Tibial nerve (tissue), 4 donors: ENCODE results near the gene RHOH. TPM values are rescaled to one million over a fixed set of nuclear protein-coding genes. Genes with fewer than 3 reads are reported as not detected.

Experiments
- DNase-seq, 2 donors: peaks; one replicate each; pipeline ENCODE4 v3.0.0-alpha.2; 2019; ENCODE audit warnings: low spot score in 2 of 2
- H3K27ac ChIP-seq, 4 donors: fragments of 200-600 bp; sonication (generic) in 3 of 4; one replicate each; pipeline ENCODE4 v1.5.1; 2017 to 2019; ENCODE audit warnings: mild to moderate bottlenecking in 1 of 4
- H3K27me3 ChIP-seq, 2 donors: fragments of 200-600 bp; sonication (generic) in 1 of 2; one replicate each; pipeline versions ENCODE4 v1.5.1 to v1.6.0; 2017 to 2019
- H3K36me3 ChIP-seq, 3 donors: fragments of 200-600 bp; sonication (generic); one replicate each; pipeline ENCODE4 v1.5.1; 2018 to 2019
- H3K4me1 ChIP-seq, 4 donors: fragments of 200-600 bp; sonication (generic) in 3 of 4; one replicate each; pipeline ENCODE4 v1.5.1; 2017 to 2019
- H3K4me3 ChIP-seq, 4 donors: fragments of 200-600 bp; sonication (generic) in 3 of 4; one replicate each; pipeline ENCODE4 v1.5.1; 2017 to 2019; ENCODE audit warnings: mild to moderate bottlenecking in 1 of 4, moderate library complexity in 1 of 4
- H3K9me3 ChIP-seq, 4 donors: fragments of 200-600 bp; sonication (generic) in 3 of 4; one replicate each; pipeline ENCODE4 v1.5.1; 2017 to 2019
- EP300 ChIP-seq, 2 donors: sonication (generic); formaldehyde crosslinking; IDR thresholded peaks; one replicate each; pipeline ENCODE4 v1.6.1; 2017; ENCODE audit warnings: antibody characterized with exemption in 2 of 2, mild to moderate bottlenecking in 1 of 2
- POLR2A ChIP-seq, 2 donors: fragments of 450-650 bp; IDR thresholded peaks; one replicate each; pipeline ENCODE4 v1.6.1; 2017; ENCODE audit warnings: antibody characterized with exemption in 2 of 2, mild to moderate bottlenecking in 2 of 2, moderate library complexity in 2 of 2
- WGBS, 2 donors: methylation state at CpG; one replicate each; pipeline ENCODE4 v1.1.5; 2018; 5-methylcytosine and 5-hydroxymethylcytosine counted together
- total RNA-seq, 4 donors: library from RNA; depleted of rRNA; stranded (reverse); fragments of >200 nt; gene quantifications; one replicate each; pipeline ENCODE4 v1.1.0, GENCODE V29; 2016
- TF ChIP-seq, protein P1 (sequence below), 5 experiments: fragments of 200-600 bp in 3 of 5; fragments of 450-650 bp in 2 of 5; sonication (generic) in 3 of 5; IDR thresholded peaks; one replicate each; pipeline ENCODE4 v1.5.1; 2016 to 2019; ENCODE audit warnings: antibody characterized with exemption in 5 of 5, mild to moderate bottlenecking in 3 of 5, moderate library complexity in 2 of 5

Gene RHOH
- total RNA-seq, 4 donors from 2014 or later = 0.30 to 2.2 (median 1.0) TPM

DNA sequence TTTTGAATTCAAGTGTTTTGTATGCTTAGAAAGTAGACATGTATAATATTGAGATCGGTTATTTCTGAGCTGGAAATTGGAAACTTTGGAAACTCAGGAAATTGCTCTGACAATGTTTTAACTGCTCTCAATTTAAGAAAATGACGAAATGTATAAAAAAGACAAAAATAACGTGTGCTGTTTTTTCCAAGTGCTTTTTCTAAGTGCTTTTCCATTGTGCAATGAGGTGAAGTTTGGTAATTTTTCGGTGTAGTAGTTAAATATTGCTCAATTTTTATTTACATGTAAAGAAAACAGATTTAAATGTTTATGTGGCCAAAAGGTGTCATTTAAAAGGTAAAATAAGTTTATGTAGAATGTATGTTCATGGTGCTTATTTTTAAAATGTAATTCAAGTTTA lies 39.4 kb upstream of the RHOH start:
- Histone ChIP-seq H3K36me3 (peaks cover 0 to 17% (median 0%) of the 10 kb centered on the region in 3 donors), H3K4me1 (no peaks in the 10 kb centered on the region), H3K27me3 (no peaks in the 10 kb centered on the region), H3K4me3 (no peak overlapping the region), H3K9me3 (no peaks in the 10 kb centered on the region), H3K27ac (no peak overlapping the region)
- DNase-seq = no peak
- WGBS, 2 donors = 90% methylated on average over 4 of the region's 4 CpGs
- TF ChIP-seq POLR2A (IDR thresholded peaks at IDR 0.05) (no peak), EP300 (IDR thresholded peaks at IDR 0.05) (no peak)
- TF ChIP-seq, protein P1, sequence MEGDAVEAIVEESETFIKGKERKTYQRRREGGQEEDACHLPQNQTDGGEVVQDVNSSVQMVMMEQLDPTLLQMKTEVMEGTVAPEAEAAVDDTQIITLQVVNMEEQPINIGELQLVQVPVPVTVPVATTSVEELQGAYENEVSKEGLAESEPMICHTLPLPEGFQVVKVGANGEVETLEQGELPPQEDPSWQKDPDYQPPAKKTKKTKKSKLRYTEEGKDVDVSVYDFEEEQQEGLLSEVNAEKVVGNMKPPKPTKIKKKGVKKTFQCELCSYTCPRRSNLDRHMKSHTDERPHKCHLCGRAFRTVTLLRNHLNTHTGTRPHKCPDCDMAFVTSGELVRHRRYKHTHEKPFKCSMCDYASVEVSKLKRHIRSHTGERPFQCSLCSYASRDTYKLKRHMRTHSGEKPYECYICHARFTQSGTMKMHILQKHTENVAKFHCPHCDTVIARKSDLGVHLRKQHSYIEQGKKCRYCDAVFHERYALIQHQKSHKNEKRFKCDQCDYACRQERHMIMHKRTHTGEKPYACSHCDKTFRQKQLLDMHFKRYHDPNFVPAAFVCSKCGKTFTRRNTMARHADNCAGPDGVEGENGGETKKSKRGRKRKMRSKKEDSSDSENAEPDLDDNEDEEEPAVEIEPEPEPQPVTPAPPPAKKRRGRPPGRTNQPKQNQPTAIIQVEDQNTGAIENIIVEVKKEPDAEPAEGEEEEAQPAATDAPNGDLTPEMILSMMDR (IDR thresholded peaks at IDR 0.05) = no peak

GRCh38 chr4:40160258-40160657 lies 36.6 kb upstream of the RHOH start:
- Histone ChIP-seq H3K4me3 (no peak overlapping the region), H3K36me3 (peaks cover 0 to 22% (median 0%) of the 10 kb centered on the region in 3 donors), H3K27ac (no peak overlapping the region), H3K27me3 (no peaks in the 10 kb centered on the region), H3K9me3 (no peaks in the 10 kb centered on the region), H3K4me1 (no peaks in the 10 kb centered on the region)
- TF ChIP-seq, protein P1 (IDR thresholded peaks at IDR 0.05) = no peak
- TF ChIP-seq POLR2A (IDR thresholded peaks at IDR 0.05) = no peak
- TF ChIP-seq EP300 (IDR thresholded peaks at IDR 0.05) = no peak
- no peak for DNase-seq
- 95 to 96% methylated on average over 9 of the region's 9 CpGs for WGBS, 2 donors

GRCh38 chr4:40164459-40164858 lies 32.4 kb upstream of the RHOH start:
- WGBS, 2 donors = 72 to 81% methylated on average over 3 of the region's 3 CpGs
- Histone ChIP-seq H3K27ac (no peak overlapping the region), H3K4me1 (no peaks in the 10 kb centered on the region), H3K36me3 (peaks cover 0 to 27% (median 0%) of the 10 kb centered on the region in 3 donors), H3K27me3 (no peaks in the 10 kb centered on the region), H3K9me3 (peaks cover 0 to 17% (median 6%) of the 10 kb centered on the region in 4 donors), H3K4me3 (no peak overlapping the region)
- DNase-seq = no peak
- TF ChIP-seq EP300 (IDR thresholded peaks at IDR 0.05) (no peak), POLR2A (IDR thresholded peaks at IDR 0.05) (no peak)
- TF ChIP-seq, protein P1 (IDR thresholded peaks at IDR 0.05) = no peak

- H3K9me3 ChIP-seq = peaks cover 0 to 17% (median 6%) of the 10 kb centered on the region in 4 donors
- peaks cover 0 to 27% (median 0%) of the 10 kb centered on the region in 3 donors for H3K36me3 ChIP-seq
- TF ChIP-seq EP300 (IDR thresholded peaks at IDR 0.05) = no peak
- TF ChIP-seq, protein P1 (IDR thresholded peaks at IDR 0.05) = no peak
- TF ChIP-seq POLR2A (IDR thresholded peaks at IDR 0.05) = no peak
- 97 to 100% methylated on average over 1 of the region's 1 CpG for WGBS, 2 donors
- DNase-seq = no peak
- H3K4me3 ChIP-seq = no peak overlapping the region
- H3K4me1 ChIP-seq = no peaks in the 10 kb centered on the region
- H3K27ac ChIP-seq = no peak overlapping the region
- no peaks in the 10 kb centered on the region for H3K27me3 ChIP-seq
These were observed 30.9 kb upstream of the RHOH start for GRCh38 chr4:40165916-40166315.

- Histone ChIP-seq H3K36me3 (peaks cover 0 to 12% (median 0%) of the 10 kb centered on the region in 3 donors), H3K9me3 (peaks cover 0 to 17% (median 6%) of the 10 kb centered on the region in 4 donors), H3K27ac (no peak overlapping the region), H3K4me3 (no peak overlapping the region), H3K27me3 (no peaks in the 10 kb centered on the region), H3K4me1 (no peaks in the 10 kb centered on the region)
- TF ChIP-seq, protein P1 (IDR thresholded peaks at IDR 0.05) = no peak
- no peak for TF ChIP-seq EP300 (IDR thresholded peaks at IDR 0.05)
- TF ChIP-seq POLR2A (IDR thresholded peaks at IDR 0.05) = no peak
- DNase-seq = no peak
These were observed 28.8 kb upstream of the RHOH start for GRCh38 chr4:40168070-40168469.
